ENCODE results near the gene NSD1.
"Not testable (repeated sequence)": the region's sequence is repeated elsewhere in the genome, so short reads cannot be mapped to it uniquely, and the experiment has no call there.

Gene NSD1

GRCh38 chr5:177328545-177329231 is 195.1 kb downstream of the NSD1 start:
- DNase-seq (ENCODE audit: low read depth, low spot score), result no peak

GRCh38 chr5:177329883-177330282 is 196.3 kb downstream of the NSD1 start:
- DNase-seq (ENCODE audit: low read depth, low spot score), result no peak

- DNase-seq (ENCODE audit: low read depth, low spot score), result no peak
These were observed 197.6 kb downstream of the NSD1 start for GRCh38 chr5:177330991-177331842.

DNA sequence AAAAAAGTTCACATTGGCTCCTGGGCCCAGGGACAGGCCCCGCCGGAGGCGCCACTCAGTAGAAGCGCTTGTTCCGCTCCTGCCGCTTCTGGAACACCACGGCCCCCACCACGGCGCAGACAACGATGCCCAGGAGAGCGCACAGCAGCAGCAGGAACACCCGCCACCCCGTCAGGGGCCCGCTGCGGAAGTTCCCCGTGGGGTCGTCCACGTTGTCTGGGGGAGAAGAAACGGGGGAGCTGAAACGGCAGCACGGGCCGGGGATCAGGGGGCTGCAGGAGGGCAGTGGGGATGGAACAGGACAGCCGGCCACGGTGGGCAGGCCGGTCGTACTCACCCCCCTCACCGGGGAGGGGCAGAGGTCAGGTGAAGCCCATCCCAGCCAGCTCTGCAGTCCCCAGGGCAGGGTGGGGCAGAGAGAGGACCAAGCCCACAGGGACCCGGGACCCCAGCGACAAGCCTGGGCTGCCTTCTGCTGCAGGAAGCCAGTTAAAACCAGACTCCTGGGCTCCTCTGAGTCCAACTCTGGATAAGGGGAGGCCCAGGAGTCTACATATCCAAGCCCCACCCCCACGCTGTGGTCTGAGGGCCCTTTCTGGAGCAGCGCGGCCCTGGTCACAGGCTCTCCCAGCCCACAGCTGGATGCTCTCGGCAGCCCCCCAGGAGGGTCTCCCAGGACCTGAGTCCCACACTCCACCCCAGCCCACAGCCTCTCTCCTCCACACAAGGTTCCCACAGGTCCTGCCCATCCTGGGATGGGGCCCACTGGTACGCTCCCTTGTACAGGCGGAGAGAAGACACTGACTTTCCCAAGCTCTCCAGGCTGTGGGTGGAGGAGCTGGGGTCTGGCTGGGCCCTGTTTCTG is 198.7 kb downstream of the NSD1 start:
- no peak for DNase-seq (ENCODE audit: low read depth, low spot score)

DNA sequence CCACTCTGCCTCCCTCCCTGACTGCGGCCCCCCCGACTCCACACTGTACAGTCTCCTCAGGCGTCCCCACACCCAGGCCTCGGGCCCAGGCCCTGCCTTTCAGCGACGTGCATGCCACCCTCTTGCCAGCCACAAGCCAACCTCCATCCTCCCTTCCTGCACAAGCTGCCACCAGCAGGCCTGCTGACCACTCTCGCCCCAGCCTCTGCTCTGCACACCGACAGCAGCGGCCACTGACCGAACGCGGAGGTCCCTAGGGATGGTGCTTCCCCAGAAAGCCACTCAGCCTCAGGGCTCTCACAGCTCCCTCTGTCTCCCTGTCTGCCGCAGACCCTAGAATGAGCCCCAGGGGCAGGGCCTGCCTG is 199.3 kb downstream of the NSD1 start:
- no peak for DNase-seq (ENCODE audit: low read depth, low spot score)

GRCh38 chr5:177333420-177334154 is 200.0 kb downstream of the NSD1 start:
- DNase-seq (ENCODE audit: low read depth, low spot score), result no peak

DNA sequence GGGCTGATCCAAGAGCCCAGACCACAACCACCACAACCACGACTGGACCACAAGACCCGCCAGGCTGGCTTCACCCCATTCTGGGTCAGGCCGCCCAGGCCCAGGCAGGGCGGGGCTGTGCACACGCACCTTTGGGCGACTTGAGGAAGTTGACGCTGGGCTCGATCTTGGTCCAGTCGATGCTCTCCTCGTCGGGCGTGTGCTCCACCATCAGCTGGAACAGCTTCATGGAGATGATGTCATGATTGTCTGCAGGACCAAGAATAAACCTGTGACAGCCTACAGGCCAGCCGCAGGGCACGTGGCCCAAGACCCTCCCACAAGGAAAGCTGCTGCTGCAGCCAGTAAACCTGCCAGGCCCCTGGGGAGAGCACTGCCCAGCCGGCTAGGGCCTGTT is 200.6 kb downstream of the NSD1 start:
- no peak for DNase-seq (ENCODE audit: low read depth, low spot score)

GRCh38 chr5:177334781-177335700 is 201.5 kb downstream of the NSD1 start:
- no peak for DNase-seq (ENCODE audit: low read depth, low spot score)

DNA sequence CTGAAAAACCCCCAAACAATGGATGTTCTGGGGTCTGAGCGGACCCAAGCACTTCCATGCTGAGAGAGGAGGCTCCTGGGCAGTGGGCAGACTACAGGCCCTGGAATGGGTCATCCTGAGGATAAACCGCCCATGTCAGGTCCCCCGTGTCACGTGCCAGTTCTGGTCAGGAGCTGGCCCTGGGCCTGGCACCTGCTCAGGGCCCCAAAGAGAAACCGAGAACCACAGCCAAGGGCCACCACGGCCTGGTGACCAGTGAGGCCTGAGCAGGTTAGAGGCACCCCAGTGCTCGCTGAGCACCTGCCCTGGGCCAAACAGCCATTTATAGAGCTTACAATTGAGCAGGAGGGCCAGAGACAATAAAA is 202.1 kb downstream of the NSD1 start:
- no peak for DNase-seq (ENCODE audit: low read depth, low spot score)

DNA sequence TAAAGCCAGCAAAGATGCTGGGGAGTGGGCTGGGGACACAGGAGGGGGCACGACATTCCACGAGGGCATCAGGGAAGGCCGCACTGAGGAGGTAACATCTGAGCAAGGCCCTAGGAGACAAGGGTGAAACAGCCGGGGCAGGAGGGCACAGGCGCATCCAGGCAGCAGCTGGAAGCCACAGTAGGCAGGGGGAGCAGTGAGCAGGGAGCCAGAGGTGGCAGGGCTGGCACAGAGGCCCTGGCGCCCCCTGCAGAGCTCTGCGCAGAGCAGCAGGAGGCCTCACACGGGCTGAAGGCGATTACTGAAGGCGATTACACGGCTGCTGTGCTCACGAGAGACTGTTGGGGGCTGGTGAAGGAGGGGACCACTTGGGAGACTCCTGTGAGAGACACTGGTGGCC is 202.5 kb downstream of the NSD1 start:
- no peak for DNase-seq (ENCODE audit: low read depth, low spot score)

- no peak for DNase-seq (ENCODE audit: low read depth, low spot score)
These were observed 203.3 kb downstream of the NSD1 start for GRCh38 chr5:177336603-177337494.

DNA sequence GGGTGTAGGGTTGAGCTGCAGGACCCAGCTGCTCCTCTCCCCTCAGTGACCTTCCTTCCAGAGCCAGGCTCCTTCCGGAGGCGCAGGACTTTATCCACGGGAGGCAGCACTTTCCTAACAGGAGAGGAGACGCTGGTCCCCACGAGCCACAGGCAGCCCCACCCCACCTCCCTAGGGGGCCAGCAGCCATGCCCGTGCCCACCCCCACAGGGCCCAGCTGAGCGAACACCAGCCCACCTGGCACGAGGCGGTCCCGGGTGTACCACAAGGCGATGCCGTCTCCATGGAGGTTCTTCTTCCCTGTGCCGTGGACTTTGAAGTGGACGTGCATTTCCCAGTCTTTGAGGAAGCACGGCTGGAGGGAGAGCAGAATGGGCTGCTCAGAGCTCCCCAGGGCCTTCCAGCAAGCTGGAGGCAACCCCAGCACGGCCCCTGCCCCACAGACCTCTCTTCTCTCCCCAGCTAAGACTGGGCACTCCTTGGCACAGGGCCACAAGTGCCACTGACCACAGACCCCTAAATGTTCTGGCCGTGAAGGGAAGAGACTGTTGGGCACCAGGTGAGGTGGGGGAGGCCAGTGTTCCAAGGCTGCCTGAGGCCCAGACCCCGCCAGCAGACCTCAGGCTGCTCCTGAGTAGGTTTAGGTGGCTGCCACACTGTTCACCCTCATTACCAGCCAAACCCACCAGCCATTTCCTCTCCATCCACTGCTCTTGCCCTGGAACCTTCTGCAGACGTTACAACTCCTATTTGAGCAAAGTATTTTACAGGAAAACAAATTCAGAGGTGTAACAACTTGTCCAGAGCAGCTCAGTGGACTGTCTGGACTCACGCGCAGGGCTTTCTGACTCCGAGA is 204.9 kb downstream of the NSD1 start:
- DNase-seq (ENCODE audit: low read depth, low spot score), result no peak

- no peak for DNase-seq (ENCODE audit: low read depth, low spot score)
These were observed 205.6 kb downstream of the NSD1 start for GRCh38 chr5:177339107-177339638.

DNA sequence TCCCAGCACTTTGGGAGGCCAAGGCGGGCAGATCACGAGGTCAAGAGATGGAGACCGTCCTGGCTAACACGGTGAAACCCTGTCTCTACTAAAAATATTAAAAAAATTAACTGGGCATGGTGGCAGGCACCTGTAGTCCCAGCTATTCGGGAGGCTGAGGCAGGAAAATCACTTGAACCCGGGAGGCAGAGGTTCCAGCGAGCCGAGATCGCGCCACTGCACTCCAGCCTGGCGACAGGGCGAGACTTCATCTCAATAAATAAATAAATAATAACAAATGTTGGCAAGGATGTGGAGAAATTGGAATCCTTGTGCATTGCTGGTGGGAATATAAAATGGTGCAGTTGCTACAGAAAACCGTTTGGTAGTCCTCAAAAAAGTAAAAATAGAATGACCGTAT is 209.4 kb downstream of the NSD1 start:
- not testable (repeated sequence) for DNase-seq (ENCODE audit: low read depth, low spot score)

DNA sequence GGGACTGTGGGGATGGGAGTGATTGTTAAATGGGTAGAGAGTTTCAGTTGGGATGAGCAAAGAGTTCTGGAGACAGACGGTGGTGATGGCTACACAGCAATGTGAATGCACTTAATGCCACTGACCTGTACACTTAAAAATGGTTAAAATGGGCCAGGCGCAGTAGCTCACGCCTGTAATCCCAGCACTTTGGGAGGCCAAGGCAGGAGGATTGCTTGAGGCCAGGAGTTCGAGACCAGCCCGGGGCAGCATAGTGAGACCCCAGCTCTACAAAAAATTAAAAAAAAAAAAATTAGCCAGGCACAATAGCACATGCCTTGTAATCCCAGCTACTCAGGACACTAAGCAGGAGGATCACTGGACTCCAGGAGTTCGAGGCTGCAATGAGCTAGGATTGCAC is 210.2 kb downstream of the NSD1 start:
- no peak for DNase-seq (ENCODE audit: low read depth, low spot score)

- DNase-seq (ENCODE audit: low read depth, low spot score), result no peak
These were observed 211.3 kb downstream of the NSD1 start for GRCh38 chr5:177344891-177345290.

DNA sequence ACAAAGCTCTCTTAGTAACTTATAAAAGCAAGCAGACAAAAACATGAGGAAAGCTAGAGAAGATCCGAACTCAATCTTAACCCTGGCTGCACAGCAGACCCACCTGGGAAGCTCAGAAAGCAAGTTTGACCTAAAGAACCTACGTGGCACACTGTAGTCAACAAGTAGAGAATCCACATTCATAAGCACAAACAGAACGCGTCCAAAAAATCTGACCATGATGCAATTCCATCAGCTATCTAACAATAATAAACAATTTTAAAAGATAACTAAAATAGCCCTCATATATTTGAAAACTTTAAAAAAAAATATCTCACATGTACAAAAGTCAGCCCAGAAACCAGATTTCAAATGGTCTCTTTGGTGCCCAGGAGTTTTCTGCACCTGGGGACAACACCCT is 213.2 kb downstream of the NSD1 start:
- no peak for DNase-seq (ENCODE audit: low read depth, low spot score)

DNA sequence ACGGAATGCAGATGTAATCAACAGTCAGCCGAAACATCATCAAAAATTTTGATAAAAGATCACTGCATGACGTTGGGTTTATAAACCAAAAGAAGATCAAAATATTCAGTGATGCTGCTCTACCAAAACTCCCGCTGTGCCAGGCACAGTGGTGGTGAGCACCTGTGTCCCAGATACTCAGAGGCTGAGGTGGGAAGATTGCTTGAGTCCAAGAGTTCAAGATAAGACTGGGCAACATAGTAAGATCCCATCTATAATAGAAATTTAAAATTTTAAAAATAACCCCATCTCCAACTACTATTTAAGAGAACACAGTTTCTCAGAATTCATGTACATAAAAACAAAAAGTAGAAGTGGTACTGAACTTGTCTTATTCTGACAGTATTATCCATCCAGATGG is 214.1 kb downstream of the NSD1 start:
- DNase-seq (ENCODE audit: low read depth, low spot score), result no peak

DNA sequence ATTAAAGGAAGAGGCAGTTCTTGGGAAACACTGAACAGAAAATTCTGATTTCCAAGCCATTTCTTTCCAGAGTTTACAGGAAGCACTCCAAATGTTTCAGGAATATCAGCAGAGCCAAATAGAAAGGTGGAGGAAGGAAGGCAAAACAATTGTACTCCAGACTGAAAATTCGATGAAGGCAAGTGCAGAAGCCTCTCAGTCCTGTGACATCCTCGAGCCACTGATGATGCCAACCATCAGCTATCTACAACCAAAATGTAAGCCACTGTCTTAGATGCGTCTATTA is 215.7 kb downstream of the NSD1 start:
- DNase-seq (ENCODE audit: low read depth, low spot score), result no peak
